ENCODE results near the gene SAMD7. TPM values are rescaled to one million over a fixed set of nuclear protein-coding genes. Genes with fewer than 3 reads are reported as not detected.

Gene SAMD7
- total RNA-seq, 1 donor from 2014 or later, result not detected

DNA sequence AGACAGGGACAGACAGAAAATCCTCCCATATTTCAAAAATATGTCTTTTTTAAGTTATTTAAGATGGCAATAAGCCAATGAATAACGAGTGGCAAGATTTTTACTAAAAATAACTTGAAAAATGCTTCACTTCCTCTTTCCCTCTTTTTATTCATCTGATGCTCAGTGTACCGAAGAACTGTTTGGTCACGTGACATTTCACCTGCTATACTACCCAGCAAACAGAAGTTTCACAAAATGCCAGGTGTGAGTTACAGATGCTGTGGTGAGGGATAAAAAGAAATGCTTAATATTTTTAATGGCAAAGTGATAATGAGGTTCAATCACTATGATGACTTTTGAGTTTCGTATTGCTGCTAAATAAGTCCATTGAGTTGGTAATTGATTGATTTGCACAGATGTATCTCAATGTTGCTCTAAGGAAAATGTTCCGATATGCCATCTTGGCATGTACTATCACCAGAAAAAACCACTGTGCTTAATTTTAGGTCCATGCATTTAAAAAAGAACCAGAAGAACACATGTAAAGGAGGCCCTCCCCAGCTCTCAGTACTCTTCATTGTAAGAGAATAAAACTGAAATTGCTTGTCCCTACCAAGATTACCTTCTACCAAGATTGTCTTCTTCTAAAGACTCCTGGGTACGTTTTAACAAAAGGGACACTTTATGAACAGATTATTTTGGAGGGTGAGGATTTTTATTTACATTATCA lies 29.3 kb downstream of the SAMD7 start:
- no peaks in the 10 kb centered on the region for H3K9me3 Mint-ChIP-seq (ENCODE audit: low read depth)
- no peak overlapping the region for H3K27ac Mint-ChIP-seq (ENCODE audit: unreplicated experiment)
- no peak for DNase-seq (ENCODE audit: low spot score)
- TF ChIP-seq CTCF (IDR thresholded peaks at IDR 0.05), result no peak
- H3K4me3 Mint-ChIP-seq (ENCODE audit: unreplicated experiment), result no peak overlapping the region
- H3K4me1 Mint-ChIP-seq (ENCODE audit: low read depth), result peaks cover 7% of the 10 kb centered on the region
- H3K36me3 Mint-ChIP-seq (ENCODE audit: low read depth), result no peaks in the 10 kb centered on the region
- H3K27me3 Mint-ChIP-seq (ENCODE audit: low read depth), result peaks cover 21% of the 10 kb centered on the region

GRCh38 chr3:169945313-169945712 lies 33.9 kb downstream of the SAMD7 start:
- Mint-ChIP-seq H3K27me3 (ENCODE audit: low read depth) (peaks cover 6% of the 10 kb centered on the region), H3K9me3 (ENCODE audit: low read depth) (no peaks in the 10 kb centered on the region), H3K27ac (ENCODE audit: unreplicated experiment) (no peak overlapping the region), H3K36me3 (ENCODE audit: low read depth) (no peaks in the 10 kb centered on the region), H3K4me3 (ENCODE audit: unreplicated experiment) (no peak overlapping the region), H3K4me1 (ENCODE audit: low read depth) (peaks cover 5% of the 10 kb centered on the region)
- DNase-seq (ENCODE audit: low spot score), result no peak
- no peak for TF ChIP-seq CTCF (IDR thresholded peaks at IDR 0.05)

DNA sequence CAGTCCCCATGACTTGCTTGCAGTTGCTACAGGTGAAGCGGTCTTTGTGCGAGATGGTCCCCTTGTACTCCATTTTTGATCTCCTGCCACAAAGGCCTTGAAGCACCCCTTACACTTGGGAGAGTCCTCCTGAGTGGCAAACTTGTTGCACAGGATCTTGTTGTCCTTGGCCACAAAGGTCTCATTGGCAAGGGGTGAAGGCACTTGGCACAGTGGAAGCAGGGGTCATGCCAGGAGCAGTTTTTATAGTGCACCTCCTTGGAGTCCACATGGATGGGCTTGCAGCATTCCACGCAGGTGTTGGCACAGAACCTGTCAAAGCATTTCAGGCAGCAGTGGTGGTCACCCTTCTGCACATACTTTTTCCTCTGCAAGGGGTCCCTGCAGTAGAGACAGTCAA lies 35.0 kb downstream of the SAMD7 start:
- Mint-ChIP-seq H3K36me3 (ENCODE audit: low read depth) (no peaks in the 10 kb centered on the region), H3K4me1 (ENCODE audit: low read depth) (no peaks in the 10 kb centered on the region), H3K9me3 (ENCODE audit: low read depth) (no peaks in the 10 kb centered on the region), H3K4me3 (ENCODE audit: unreplicated experiment) (no peak overlapping the region), H3K27ac (ENCODE audit: unreplicated experiment) (no peak overlapping the region), H3K27me3 (ENCODE audit: low read depth) (peaks cover 6% of the 10 kb centered on the region)
- DNase-seq (ENCODE audit: low spot score), result no peak
- TF ChIP-seq CTCF (IDR thresholded peaks at IDR 0.05), result no peak

GRCh38 chr3:169948559-169949448 lies 37.4 kb downstream of the SAMD7 start:
- no peaks in the 10 kb centered on the region for H3K4me1 Mint-ChIP-seq (ENCODE audit: low read depth)
- no peaks in the 10 kb centered on the region for H3K36me3 Mint-ChIP-seq (ENCODE audit: low read depth)
- H3K27me3 Mint-ChIP-seq (ENCODE audit: low read depth), result peaks cover 4% of the 10 kb centered on the region
- no peak for DNase-seq (ENCODE audit: low spot score)
- H3K4me3 Mint-ChIP-seq (ENCODE audit: unreplicated experiment), result no peak overlapping the region
- H3K9me3 Mint-ChIP-seq (ENCODE audit: low read depth), result no peaks in the 10 kb centered on the region
- no peak for TF ChIP-seq CTCF (IDR thresholded peaks at IDR 0.05)
- no peak overlapping the region for H3K27ac Mint-ChIP-seq (ENCODE audit: unreplicated experiment)

DNA sequence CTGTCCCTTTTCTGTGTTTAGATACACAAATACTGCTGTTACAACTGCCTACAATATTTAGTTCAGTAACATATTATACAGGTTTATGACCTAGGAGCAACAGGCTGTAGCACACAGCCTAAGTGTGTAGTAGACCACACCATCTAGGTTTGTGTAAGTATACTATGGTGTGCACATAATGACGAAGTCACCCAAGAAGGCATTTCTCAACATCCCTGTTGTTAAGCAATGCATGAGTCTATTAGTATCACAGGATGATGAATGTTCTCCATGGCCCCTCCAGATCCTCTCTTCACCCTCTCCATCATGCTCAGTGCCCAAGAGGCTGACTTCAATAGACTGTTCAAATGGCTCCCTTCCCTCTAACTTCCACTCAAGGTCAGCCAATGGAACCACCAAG lies 40.7 kb downstream of the SAMD7 start:
- Mint-ChIP-seq H3K36me3 (ENCODE audit: low read depth) (no peaks in the 10 kb centered on the region), H3K4me1 (ENCODE audit: low read depth) (no peaks in the 10 kb centered on the region), H3K27me3 (ENCODE audit: low read depth) (peaks cover 7% of the 10 kb centered on the region), H3K4me3 (ENCODE audit: unreplicated experiment) (no peak overlapping the region), H3K27ac (ENCODE audit: unreplicated experiment) (no peak overlapping the region), H3K9me3 (ENCODE audit: low read depth) (no peaks in the 10 kb centered on the region)
- no peak for TF ChIP-seq CTCF (IDR thresholded peaks at IDR 0.05)
- no peak for DNase-seq (ENCODE audit: low spot score)

Data from chondrocyte (in vitro differentiated cells).